ENCODE data around the gene HOXB2.

HOXB2 gene

DNA sequence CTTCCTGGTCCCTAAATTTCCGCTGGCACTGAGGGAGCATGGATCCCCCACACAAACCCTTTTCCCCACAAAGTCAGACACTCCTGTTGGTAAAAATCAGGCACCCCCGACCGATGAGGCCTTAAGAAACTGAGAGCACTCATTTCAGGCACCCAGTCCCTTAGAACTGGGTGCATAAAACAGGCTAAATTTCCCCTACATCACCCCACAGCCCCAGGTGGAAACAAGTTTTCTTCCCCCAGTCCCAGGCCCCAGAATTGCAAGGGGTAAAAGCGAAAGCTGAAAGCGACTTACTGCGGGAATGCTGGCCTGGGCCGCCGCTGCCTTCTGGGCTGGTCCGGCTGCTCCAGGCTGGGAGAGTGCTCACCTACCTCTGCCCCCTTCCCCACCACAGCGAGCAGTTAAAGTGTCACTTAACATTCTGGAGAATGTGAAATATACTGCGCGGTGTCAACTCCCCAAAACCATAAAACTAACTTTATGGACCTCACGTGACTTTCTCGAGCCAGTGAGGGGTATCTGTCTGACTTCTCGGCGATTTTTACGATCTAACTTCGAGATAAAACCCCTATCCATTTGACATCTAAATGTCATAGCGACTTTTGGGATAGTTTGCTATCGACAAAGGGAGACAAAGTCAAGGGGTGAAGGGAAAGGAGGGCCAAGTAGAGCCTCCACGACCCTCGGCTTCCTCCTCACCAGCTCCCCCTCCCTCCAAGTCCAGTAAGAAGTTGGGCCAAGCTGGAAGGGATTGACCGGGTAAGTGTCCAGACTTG, 45.1 kb upstream of the HOXB2 start, which contains the start of gene HOXB3 (continued):
- TF ChIP-seq, protein P1, sequence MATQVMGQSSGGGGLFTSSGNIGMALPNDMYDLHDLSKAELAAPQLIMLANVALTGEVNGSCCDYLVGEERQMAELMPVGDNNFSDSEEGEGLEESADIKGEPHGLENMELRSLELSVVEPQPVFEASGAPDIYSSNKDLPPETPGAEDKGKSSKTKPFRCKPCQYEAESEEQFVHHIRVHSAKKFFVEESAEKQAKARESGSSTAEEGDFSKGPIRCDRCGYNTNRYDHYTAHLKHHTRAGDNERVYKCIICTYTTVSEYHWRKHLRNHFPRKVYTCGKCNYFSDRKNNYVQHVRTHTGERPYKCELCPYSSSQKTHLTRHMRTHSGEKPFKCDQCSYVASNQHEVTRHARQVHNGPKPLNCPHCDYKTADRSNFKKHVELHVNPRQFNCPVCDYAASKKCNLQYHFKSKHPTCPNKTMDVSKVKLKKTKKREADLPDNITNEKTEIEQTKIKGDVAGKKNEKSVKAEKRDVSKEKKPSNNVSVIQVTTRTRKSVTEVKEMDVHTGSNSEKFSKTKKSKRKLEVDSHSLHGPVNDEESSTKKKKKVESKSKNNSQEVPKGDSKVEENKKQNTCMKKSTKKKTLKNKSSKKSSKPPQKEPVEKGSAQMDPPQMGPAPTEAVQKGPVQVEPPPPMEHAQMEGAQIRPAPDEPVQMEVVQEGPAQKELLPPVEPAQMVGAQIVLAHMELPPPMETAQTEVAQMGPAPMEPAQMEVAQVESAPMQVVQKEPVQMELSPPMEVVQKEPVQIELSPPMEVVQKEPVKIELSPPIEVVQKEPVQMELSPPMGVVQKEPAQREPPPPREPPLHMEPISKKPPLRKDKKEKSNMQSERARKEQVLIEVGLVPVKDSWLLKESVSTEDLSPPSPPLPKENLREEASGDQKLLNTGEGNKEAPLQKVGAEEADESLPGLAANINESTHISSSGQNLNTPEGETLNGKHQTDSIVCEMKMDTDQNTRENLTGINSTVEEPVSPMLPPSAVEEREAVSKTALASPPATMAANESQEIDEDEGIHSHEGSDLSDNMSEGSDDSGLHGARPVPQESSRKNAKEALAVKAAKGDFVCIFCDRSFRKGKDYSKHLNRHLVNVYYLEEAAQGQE (tag by site-specific recombination; IDR thresholded peaks at IDR 0.05): peak; percentile 17; the same call in 1 of the 2 replicates
- TF ChIP-seq ZNF366 (tag by site-specific recombination; conservative IDR thresholded peaks at IDR 0.05) (peak; percentile 86), AEBP2 (tag by site-specific recombination; IDR thresholded peaks at IDR 0.05; ENCODE audit: borderline replicate concordance) (no peak), ZNF776 (tag by site-specific recombination; IDR thresholded peaks at IDR 0.05; ENCODE audit: borderline replicate concordance) (no peak), ZNF394 (tag by site-specific recombination; IDR thresholded peaks at IDR 0.05; ENCODE audit: borderline replicate concordance) (peak; percentile 79), ZNF157 (tag by site-specific recombination; IDR thresholded peaks at IDR 0.05) (no peak), ZNF560 (tag by site-specific recombination; IDR thresholded peaks at IDR 0.05; ENCODE audit: borderline replicate concordance) (no peak), HOXC10 (CRISPR knock-in tag; IDR thresholded peaks at IDR 0.05) (no peak), ZXDB (tag by site-specific recombination; IDR thresholded peaks at IDR 0.05) (peak; percentile 94), KLF9 (tag by site-specific recombination; IDR thresholded peaks at IDR 0.05; ENCODE audit: low read depth) (no peak), SALL2 (tag by site-specific recombination; IDR thresholded peaks at IDR 0.05; ENCODE audit: borderline replicate concordance) (no peak), KLF10 (tag by site-specific recombination; IDR thresholded peaks at IDR 0.05) (peak; percentile 83), ZBTB7A (tag by site-specific recombination; IDR thresholded peaks at IDR 0.05; ENCODE audit: low read depth) (no peak), ZNF239 (tag by site-specific recombination; IDR thresholded peaks at IDR 0.05) (no peak), GLIS2 (tag by site-specific recombination; IDR thresholded peaks at IDR 0.05) (peak; percentile 49; the same call in 1 of the 2 replicates), ZBTB1 (tag by site-specific recombination; IDR thresholded peaks at IDR 0.05) (0 out of 2 replicates have a peak, but pooled peaks have one; percentile 15), ZNF10 (tag by site-specific recombination; IDR thresholded peaks at IDR 0.05) (peak; percentile 72), GLI4 (tag by site-specific recombination; IDR thresholded peaks at IDR 0.05) (no peak), SCRT2 (tag by site-specific recombination; IDR thresholded peaks at IDR 0.05) (no peak; the same call in 1 of the 2 replicates), HOXD13 (CRISPR knock-in tag; IDR thresholded peaks at IDR 0.05; ENCODE audit: borderline replicate concordance) (no peak), ZSCAN16 (tag by site-specific recombination; IDR thresholded peaks at IDR 0.05) (peak; percentile 59; the same call in 1 of the 2 replicates), ZNF561 (tag by site-specific recombination; IDR thresholded peaks at IDR 0.05; ENCODE audit: borderline replicate concordance) (peak; percentile 88), TRIM28 (IDR thresholded peaks at IDR 0.05; ENCODE audit: borderline replicate concordance, low read length) (peak; percentile 71; the same call in 1 of the 2 replicates), ZNF148 (tag by site-specific recombination; IDR thresholded peaks at IDR 0.05; ENCODE audit: borderline replicate concordance) (no peak), ZNF76 (tag by site-specific recombination; IDR thresholded peaks at IDR 0.05; ENCODE audit: borderline replicate concordance, low read depth) (peak; percentile 41; the same call in 1 of the 2 replicates), ZNF777 (tag by site-specific recombination; IDR thresholded peaks at IDR 0.05; ENCODE audit: borderline replicate concordance) (no peak)
- TF ChIP-seq, protein P2, sequence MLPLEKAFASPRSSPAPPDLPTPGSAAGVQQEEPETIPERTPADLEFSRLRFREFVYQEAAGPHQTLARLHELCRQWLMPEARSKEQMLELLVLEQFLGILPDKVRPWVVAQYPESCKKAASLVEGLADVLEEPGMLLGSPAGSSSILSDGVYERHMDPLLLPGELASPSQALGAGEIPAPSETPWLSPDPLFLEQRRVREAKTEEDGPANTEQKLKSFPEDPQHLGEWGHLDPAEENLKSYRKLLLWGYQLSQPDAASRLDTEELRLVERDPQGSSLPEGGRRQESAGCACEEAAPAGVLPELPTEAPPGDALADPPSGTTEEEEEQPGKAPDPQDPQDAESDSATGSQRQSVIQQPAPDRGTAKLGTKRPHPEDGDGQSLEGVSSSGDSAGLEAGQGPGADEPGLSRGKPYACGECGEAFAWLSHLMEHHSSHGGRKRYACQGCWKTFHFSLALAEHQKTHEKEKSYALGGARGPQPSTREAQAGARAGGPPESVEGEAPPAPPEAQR (tag by site-specific recombination; IDR thresholded peaks at IDR 0.05): no peak
- TF ChIP-seq, protein P3, sequence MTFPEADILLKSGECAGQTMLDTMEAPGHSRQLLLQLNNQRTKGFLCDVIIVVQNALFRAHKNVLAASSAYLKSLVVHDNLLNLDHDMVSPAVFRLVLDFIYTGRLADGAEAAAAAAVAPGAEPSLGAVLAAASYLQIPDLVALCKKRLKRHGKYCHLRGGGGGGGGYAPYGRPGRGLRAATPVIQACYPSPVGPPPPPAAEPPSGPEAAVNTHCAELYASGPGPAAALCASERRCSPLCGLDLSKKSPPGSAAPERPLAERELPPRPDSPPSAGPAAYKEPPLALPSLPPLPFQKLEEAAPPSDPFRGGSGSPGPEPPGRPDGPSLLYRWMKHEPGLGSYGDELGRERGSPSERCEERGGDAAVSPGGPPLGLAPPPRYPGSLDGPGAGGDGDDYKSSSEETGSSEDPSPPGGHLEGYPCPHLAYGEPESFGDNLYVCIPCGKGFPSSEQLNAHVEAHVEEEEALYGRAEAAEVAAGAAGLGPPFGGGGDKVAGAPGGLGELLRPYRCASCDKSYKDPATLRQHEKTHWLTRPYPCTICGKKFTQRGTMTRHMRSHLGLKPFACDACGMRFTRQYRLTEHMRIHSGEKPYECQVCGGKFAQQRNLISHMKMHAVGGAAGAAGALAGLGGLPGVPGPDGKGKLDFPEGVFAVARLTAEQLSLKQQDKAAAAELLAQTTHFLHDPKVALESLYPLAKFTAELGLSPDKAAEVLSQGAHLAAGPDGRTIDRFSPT (tag by site-specific recombination; IDR thresholded peaks at IDR 0.05): peak; percentile 96
